GM06990 (cell line): ENCODE measurements around the gene TMC2.
"Not testable (repeated sequence)": the region's sequence is repeated elsewhere in the genome, so short reads cannot be mapped to it uniquely, and the experiment has no call there.

ENCODE experiments used
- DNase-seq: peaks from one replicate; pipeline ENCODE4 v3.0.0-alpha.2; 2011; ENCODE audit not compliant: insufficient read length; ENCODE audit errors: extremely low read depth
- H3K27me3 ChIP-seq: replicated peaks from 2 replicates; pipeline ENCODE4 v1.6.0; 2011; ENCODE audit warnings: low read length; ENCODE audit not compliant: control insufficient read depth, insufficient read depth
- H3K36me3 ChIP-seq: 2 replicates; pipeline ENCODE4 v1.5.1; 2011; ENCODE audit warnings: low read length; ENCODE audit not compliant: control insufficient read depth, insufficient read depth
- H3K4me3 ChIP-seq: replicated peaks from 2 replicates; pipeline ENCODE4 v1.5.1; 2011; ENCODE audit warnings: low read depth, mild to moderate bottlenecking, control low read depth, low read length
- TF ChIP-seq, protein P1 (sequence below): IDR thresholded peaks from 2 replicates; pipeline ENCODE4 v1.5.1; 2011; ENCODE audit warnings: low read length, control low read depth, mild to moderate bottlenecking, inconsistent platforms; ENCODE audit not compliant: insufficient read depth, poor library complexity, severe bottlenecking

The TMC2 gene

DNA sequence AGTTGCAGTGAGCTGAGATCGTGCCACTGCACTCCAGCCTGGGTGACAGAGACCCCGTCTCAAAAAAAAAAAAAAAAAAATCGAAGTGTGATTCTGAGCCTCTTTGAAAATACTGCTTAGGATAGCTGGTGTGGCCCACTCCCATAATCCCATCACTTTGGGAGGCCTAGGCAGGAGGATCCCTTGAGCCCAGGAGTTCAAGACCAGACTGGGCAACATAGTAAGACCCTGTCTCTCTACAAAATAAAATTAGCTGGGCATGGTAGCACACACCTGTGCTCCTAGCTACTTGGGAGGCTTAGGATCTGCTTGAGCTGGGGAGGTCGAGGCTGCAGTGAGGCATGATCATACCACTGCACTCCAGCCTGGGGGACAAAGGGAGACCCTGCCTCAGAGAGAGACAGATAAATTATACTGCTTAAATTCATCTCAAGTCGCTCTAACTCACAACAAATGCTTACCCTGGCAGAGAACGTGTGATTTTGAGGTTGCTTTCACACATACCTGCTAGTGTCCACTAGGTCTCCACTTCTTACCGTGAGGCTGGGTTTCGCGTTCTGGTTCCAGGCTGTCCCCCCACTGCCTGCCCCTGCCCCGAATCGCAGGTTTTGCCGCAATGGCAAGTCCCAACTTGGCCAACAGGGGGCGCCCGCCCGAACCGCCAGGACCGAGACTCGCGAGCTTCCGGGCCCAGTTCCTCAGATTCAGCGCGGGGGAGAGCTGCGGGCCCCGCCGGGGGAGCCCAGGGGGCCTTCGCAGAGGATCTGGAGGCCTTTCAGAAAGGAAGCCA, 12.3 kb upstream of the TMC2 start:
- Histone ChIP-seq H3K36me3 (no peaks in the 10 kb centered on the region), H3K4me3 (peak overlapping the region; percentile 81), H3K27me3 (no peaks in the 10 kb centered on the region; the same call in 1 of the 2 replicates)
- peak; percentile 84 for DNase-seq
- TF ChIP-seq, protein P1, sequence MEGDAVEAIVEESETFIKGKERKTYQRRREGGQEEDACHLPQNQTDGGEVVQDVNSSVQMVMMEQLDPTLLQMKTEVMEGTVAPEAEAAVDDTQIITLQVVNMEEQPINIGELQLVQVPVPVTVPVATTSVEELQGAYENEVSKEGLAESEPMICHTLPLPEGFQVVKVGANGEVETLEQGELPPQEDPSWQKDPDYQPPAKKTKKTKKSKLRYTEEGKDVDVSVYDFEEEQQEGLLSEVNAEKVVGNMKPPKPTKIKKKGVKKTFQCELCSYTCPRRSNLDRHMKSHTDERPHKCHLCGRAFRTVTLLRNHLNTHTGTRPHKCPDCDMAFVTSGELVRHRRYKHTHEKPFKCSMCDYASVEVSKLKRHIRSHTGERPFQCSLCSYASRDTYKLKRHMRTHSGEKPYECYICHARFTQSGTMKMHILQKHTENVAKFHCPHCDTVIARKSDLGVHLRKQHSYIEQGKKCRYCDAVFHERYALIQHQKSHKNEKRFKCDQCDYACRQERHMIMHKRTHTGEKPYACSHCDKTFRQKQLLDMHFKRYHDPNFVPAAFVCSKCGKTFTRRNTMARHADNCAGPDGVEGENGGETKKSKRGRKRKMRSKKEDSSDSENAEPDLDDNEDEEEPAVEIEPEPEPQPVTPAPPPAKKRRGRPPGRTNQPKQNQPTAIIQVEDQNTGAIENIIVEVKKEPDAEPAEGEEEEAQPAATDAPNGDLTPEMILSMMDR: peak; percentile 99

DNA sequence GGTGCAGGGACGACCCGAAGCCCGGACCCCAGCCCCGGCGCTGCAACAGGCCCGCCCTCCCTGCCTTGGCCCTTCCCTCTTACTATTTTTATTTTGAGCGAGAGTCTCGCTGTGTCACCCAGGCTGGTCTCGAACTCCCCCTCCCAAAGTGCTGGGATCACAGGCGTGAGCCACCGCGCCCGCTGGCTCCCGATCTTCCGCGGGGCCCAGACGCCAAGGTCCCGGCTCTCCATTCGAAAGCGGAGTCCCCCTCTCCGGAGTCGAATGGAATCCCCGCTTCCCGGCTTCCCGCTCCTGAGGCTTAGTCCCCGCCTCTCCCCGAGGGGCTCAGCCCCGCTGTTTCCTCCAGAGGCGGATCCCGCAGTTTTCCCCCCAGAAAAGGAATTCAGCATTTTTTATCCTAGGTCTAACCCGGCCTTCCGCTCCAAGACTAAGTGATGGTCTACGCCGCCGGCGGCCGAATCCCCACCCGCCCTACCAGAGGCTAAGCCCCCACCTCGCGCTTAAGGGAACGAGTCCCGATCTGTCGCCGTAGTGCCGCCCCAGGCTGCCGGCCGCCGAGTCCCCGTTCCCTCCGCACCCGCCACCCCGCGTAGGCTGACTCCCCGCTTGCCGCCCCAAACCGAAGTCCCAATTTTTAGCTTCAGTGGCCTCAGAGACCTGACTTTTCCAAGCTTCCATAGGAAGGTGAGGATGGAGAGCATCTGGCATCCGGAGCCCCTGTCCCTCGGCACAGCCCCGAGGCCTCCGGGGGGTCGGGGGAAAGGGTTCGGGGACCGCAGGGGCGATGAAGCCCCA, 11.5 kb upstream of the TMC2 start:
- TF ChIP-seq, protein P1: no peak
- DNase-seq: peak; percentile 47
- no peaks in the 10 kb centered on the region; the same call in none of the 2 replicates for H3K27me3 ChIP-seq
- no peaks in the 10 kb centered on the region for H3K36me3 ChIP-seq
- H3K4me3 ChIP-seq: peak overlapping the region; percentile 81

- not testable (repeated sequence) for DNase-seq, H3K36me3 ChIP-seq, H3K27me3 ChIP-seq, H3K4me3 ChIP-seq
Observed at GRCh38 chr20:2526218-2526583, 10.2 kb upstream of the TMC2 start.

GRCh38 chr20:2527762-2528161, 8.6 kb upstream of the TMC2 start:
- Histone ChIP-seq H3K27me3 (no peaks in the 10 kb centered on the region; the same call in 1 of the 2 replicates), H3K36me3 (no peaks in the 10 kb centered on the region), H3K4me3 (no peak overlapping the region)
- TF ChIP-seq, protein P1: no peak
- no peak for DNase-seq

- Histone ChIP-seq H3K4me3 (no peak overlapping the region), H3K36me3 (no peaks in the 10 kb centered on the region), H3K27me3 (no peaks in the 10 kb centered on the region; the same call in 1 of the 2 replicates)
- TF ChIP-seq, protein P1: no peak
- no peak for DNase-seq
Observed at GRCh38 chr20:2528671-2529271, 7.6 kb upstream of the TMC2 start.

DNA sequence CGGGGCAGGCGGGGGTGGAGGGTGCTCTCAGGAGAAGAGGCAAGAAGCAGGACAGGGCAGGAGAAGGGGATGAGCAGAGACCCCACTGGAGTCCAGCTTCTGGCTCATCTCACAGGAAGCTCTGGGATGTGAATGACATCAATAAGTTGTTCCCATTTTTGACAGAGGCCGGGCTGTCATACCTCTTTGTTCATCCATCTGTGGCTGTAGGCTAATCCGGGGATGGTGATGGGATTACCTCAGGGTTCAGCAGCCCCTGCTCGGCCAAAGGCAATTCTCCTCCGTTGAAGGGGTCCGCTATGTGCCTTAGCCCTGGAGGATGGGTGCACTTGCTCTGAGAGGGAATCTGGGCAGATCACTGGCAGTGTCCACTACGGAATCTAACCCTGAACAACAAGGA, 3.3 kb upstream of the TMC2 start:
- TF ChIP-seq, protein P1: no peak
- no peak overlapping the region for H3K4me3 ChIP-seq
- H3K27me3 ChIP-seq: peaks cover 1% of the 10 kb centered on the region; the same call in 1 of the 2 replicates
- no peak for DNase-seq
- H3K36me3 ChIP-seq: no peaks in the 10 kb centered on the region
